22Rv1 (cell line): ENCODE results near the gene GTF2F1.
"Not testable (repeated sequence)": the region's sequence is repeated elsewhere in the genome, so short reads cannot be mapped to it uniquely, and the experiment has no call there.

Experiments used
- H3K27ac ChIP-seq: fragments of 450-650 bp; 2 replicates; pipeline ENCODE4 v1.5.1; 2017
- ZFX ChIP-seq: fragments of 450-650 bp; IDR thresholded peaks from 2 replicates; pipeline ENCODE4 v1.6.1; 2017; ENCODE audit warnings: antibody characterized with exemption, borderline replicate concordance
- TF ChIP-seq, protein P1 (sequence below): fragments of 450-650 bp; IDR thresholded peaks from 2 replicates; pipeline ENCODE4 v1.5.1; 2017; ENCODE audit warnings: mild to moderate bottlenecking

The GTF2F1 gene

DNA sequence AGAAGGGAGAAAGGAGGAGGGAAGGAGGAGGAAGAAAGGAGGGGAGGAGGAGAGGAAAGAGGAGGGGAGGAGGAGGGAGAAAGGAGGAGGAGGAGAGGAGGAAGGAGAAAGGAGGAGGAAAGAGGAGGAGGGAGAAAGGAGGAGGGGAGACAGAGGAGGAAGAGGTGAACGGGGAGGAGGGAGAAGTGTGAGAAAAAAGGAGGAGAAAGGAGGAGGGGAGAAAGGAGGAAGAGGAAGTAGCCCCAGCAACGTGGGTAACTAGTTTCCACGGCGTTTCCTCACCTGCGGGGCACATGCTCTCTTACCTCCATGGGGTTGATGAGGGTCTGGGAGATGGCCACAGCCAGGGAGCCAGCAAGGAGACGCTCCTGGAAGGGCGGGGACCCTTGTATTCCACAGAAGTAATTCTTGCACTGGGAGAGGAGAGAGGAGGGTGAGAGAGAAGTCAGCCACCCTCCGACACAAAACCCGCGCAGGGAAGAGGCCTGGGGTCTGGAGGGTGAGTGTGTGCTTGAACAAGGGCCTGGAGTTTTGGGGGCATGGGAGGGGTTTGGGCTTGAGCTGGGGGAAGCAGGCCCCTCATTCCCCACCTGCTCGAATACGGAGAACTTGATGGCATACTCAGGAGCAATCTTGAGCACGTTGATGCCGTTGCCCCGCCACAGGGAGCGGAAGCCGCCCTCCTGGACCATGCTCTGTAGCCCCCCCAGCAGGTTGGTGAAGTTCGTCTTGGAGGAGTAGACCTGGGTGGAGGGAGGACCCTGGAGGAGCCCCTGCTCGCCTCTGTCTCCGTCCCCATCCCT, 36.7 kb upstream of the GTF2F1 start:
- no peak for TF ChIP-seq ZFX
- TF ChIP-seq, protein P1, sequence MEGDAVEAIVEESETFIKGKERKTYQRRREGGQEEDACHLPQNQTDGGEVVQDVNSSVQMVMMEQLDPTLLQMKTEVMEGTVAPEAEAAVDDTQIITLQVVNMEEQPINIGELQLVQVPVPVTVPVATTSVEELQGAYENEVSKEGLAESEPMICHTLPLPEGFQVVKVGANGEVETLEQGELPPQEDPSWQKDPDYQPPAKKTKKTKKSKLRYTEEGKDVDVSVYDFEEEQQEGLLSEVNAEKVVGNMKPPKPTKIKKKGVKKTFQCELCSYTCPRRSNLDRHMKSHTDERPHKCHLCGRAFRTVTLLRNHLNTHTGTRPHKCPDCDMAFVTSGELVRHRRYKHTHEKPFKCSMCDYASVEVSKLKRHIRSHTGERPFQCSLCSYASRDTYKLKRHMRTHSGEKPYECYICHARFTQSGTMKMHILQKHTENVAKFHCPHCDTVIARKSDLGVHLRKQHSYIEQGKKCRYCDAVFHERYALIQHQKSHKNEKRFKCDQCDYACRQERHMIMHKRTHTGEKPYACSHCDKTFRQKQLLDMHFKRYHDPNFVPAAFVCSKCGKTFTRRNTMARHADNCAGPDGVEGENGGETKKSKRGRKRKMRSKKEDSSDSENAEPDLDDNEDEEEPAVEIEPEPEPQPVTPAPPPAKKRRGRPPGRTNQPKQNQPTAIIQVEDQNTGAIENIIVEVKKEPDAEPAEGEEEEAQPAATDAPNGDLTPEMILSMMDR = no peak
- no peak overlapping the region for H3K27ac ChIP-seq

DNA sequence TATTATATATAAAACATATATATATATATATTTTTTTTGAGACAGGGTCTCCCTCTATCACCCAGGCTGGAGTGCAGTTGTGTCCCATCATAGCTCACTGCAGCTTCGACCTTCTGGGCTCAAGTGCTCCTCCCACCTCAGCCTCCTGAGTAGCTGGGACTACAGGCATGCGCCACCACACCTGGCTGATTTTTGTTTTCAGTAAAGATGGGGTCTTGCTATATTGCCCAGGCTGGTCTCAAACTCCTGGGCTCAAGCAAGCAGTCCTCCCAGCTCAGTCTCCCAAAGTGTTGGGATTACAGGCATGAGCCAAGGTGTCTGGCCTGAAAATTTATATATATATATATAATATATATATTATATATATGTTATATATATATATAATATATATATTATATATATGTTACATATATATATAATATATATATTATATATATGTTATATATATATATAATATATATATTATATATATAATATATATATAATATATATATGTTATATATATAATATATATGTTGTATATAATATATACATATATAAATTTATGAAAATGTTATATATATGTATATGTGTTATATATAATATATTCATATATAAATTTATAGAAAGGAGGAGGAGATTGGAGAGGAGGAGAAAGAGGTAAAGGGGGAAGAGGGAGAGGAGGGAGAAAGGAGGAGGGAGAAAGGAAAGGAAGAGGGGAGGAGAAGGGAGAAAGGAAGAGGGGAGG, 35.9 kb upstream of the GTF2F1 start:
- not testable (repeated sequence) for H3K27ac ChIP-seq

DNA sequence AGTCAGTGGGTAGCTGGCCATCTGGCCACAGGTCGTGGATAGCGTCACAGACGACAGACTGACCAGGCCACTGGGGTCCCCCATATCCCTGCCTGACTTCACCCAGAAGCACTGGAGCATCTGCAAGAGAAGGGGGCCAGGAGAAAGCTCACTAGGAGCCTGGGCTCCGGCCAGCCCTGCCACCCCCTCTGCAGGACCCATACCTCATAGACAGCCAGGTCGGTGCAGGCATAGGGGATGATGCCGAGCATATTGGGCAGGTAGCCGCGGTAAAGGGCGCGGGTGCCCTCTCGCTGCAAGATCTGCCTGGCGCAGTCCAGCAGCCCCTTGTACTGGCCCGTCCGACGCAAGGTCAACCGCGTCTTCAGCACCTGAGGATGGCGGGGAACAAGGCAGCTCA, 34.2 kb upstream of the GTF2F1 start:
- H3K27ac ChIP-seq = no peak overlapping the region
- TF ChIP-seq ZFX = no peak
- TF ChIP-seq, protein P1 = no peak

DNA sequence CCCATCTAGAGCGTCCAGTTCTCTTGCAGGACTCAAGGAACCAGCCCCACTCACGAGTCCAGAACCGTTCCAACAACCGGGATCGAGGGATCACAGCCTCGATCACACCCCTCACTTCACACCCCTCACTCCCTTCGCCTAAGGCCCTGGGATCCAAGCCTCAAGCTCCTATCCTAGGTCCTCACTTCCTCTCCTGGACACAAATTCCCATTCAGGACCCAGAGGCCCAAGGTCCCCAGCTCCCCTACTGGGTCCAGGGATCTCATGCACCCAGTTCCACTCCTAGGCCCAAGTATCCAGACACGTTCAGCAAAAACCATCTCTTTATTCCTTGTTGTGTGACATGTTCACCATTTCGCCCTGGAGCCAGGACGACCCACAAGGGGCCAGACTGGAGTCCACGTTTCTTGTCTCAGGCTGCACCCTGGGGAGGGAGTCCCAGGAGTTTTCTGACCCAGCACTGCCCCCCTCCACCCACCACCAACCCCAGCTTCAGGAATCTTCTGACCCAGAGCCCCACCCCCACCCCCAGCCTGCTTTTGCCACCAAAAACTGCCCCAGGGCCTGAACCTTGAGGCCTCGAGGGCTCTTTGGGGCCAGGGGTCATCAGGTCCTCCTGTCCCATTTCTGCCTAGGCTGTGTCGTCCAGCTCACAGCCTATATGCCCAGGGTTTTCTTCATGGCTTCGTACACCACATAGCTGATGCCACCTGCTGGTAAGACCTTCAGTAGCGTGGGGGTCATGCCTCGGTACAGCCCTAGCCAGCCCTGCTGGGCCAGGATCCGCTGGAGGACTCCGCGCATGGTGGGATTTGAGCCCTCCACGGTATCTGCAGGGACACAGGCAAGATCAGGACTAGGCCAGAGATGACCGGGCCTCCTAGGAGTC, 33.0 kb upstream of the GTF2F1 start:
- peak overlapping the region; percentile 85 for H3K27ac ChIP-seq
- no peak for TF ChIP-seq ZFX
- TF ChIP-seq, protein P1 = no peak

DNA sequence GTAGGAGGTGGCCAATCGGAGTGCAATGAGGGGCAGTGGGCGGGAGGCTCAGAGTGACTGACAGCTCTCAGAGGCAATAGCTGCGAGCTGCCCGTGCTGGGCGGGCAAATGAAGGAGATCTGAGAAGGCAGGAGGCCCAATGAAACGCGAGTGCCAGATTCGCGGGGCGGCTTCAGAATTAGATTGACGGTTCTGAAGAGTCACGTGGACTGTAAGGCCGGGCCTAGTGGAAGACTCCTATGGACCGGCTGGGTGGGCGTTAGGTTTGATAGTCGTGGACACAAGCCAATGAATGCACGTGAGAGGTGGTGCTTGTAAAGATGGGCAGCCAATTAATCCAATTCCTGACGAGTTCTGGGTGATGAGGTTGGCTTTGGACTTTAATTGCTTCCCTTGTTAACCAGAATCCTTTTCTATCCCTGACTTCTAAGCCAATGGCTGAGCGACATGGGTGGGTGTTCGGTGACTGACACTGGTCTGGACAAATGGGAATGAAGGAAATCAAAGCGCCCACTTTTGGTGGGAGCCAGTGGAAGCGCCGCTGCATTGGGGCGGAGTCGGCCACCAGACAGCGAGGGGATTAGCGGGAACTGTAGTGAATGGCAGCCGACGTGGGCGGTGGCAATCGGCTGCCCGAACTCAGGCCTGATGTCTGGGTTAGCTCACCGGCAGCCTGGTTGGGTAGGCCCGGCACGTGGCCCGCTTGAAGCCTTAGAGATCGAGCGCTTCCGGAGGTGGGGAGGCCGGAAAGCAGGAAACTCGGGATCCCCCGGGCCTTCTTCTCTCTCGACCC, 32.2 kb upstream of the GTF2F1 start:
- peak overlapping the region; percentile 85 for H3K27ac ChIP-seq

DNA sequence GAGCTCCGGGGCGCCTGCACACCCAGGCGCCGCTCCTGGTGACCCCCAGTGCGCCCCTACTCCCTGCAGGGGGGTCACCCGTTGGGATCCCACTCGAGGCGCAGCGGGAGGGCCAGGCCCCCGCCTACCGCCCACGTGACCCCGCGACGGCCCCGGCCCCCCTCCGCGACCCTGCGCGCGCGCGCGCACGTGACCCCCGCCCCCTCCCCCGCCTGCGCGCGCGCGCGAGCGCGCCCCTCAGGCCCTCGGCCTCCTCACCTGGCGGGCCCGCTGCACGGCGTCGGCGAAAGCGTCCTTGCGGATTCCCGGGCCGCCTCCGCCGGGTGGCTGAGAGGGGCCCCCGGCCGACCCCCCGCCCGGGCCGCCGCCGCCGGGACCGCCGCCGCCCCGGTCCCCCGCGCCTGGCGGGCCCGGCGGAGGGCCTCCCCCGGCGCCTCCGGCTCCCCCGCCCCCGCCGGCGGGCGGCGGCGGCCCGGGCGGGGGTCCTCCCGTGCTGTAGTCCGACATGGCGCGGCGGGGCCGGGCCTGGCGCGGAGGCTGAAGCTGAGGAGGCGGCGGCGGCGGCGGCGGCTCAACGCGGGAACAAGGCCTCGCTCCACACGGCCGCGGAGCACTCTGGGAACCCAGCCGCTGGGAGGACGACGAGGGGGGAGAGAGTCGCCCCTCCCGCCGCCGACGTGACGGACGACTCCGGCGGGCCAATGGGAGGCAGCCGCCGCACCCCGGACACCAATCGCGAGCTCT, 31.4 kb upstream of the GTF2F1 start, which contains the start of gene KHSRP:
TSS of gene KHSRP (minus strand) at position 617 of the 744 bp plus-strand sequence. CDS start at position 507, 110 bp downstream.
- H3K27ac ChIP-seq = peak within 1 kb of the TSS; percentile 85
- TF ChIP-seq, protein P1 = no peak
- no peak for TF ChIP-seq ZFX

More for the DNA sequence above, 32.2 kb upstream of the GTF2F1 start:
- TF ChIP-seq ZFX = no peak
- TF ChIP-seq, protein P1 = no peak
